Breast epithelium (tissue), 3 donors: Measurements from ENCODE around the gene RTP2.

ENCODE experiments used
- CTCF ChIP-seq, 3 donors: fragments of 450-650 bp; IDR thresholded peaks; one replicate each; pipeline ENCODE4 v1.5.1; 2016 to 2017; ENCODE audit warnings: antibody characterized with exemption in 3 of 3, mild to moderate bottlenecking in 3 of 3, moderate library complexity in 3 of 3
- POLR2A ChIP-seq: fragments of 450-650 bp; IDR thresholded peaks from one replicate; pipeline ENCODE4 v1.6.1; 2016; ENCODE audit warnings: antibody characterized with exemption, mild to moderate bottlenecking, moderate library complexity
- POLR2AphosphoS5 ChIP-seq, 3 donors: sonication (generic); formaldehyde crosslinking; IDR thresholded peaks; one replicate each; pipeline ENCODE4 v1.6.1; 2017; ENCODE audit warnings: antibody characterized with exemption in 3 of 3

DNA sequence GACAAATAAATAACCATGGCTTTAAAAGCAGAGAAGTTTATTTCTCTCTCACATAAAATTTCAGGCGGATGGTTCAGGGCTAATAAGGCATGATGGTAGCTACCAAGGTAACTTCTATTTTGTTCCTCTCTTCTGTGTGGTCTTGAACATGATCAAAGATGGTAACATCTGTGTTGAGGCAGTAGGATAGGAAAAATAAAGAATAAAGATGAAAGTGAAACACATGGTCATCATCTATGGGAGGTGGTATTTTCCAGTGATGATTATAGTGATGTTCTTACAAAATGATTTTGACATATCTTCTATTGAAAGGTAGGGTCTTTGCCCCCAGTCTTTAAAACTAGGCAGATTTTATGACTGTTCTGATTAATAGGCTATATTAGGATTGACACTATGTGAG is 17.9 kb downstream of the RTP2 start:
- TF ChIP-seq CTCF (IDR thresholded peaks at IDR 0.05) (no peak), POLR2AphosphoS5 (IDR thresholded peaks at IDR 0.05) (no peak), POLR2A (no peak)
